GM12801 (cell line): ENCODE measurements around the gene MT1E.

Experiments used
- TF ChIP-seq, protein P1 (sequence below): IDR thresholded peaks from one replicate; pipeline ENCODE4 v1.5.1; 2011; ENCODE audit warnings: control low read depth; ENCODE audit not compliant: insufficient read length; ENCODE audit errors: extremely low read depth

MT1E gene

DNA sequence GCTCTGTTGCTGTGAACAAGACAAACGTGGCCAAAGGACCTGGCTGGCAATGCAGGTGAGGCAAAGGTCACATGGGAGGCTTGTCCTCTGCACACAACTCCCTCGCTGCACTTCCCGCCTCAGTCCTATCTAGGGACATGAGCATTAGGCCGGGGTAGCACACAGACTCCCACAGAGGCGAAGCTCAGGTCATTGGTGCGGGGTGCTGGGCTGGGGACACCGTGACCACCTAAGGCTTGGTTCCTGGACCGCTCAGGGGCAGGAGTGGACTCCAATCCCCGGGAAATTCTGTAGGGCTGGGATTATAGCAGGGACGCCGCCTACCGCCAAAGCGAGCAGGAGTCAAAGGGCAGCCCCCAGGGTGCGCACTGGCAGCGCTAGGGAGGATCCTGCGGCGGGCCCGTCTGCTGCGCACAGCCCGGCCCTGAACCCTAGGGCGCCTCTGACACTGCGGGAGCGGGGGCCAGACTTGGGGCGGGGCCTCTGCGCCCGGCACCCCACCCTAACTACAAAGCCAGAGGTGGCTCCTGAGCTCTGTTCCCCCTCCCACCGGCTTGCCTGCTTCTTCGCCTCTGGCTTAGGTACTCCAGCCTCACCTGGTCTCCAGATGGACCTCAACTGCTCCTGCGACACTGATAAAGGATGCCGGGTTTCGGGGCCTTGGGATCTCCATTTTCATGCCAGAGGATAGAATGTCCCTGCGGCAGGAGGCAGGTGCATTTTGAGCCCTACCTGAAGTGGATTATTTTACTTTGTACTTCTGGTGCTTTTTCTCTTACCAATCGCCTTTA is 22.3 kb downstream of the MT1E start:
- TF ChIP-seq, protein P1, sequence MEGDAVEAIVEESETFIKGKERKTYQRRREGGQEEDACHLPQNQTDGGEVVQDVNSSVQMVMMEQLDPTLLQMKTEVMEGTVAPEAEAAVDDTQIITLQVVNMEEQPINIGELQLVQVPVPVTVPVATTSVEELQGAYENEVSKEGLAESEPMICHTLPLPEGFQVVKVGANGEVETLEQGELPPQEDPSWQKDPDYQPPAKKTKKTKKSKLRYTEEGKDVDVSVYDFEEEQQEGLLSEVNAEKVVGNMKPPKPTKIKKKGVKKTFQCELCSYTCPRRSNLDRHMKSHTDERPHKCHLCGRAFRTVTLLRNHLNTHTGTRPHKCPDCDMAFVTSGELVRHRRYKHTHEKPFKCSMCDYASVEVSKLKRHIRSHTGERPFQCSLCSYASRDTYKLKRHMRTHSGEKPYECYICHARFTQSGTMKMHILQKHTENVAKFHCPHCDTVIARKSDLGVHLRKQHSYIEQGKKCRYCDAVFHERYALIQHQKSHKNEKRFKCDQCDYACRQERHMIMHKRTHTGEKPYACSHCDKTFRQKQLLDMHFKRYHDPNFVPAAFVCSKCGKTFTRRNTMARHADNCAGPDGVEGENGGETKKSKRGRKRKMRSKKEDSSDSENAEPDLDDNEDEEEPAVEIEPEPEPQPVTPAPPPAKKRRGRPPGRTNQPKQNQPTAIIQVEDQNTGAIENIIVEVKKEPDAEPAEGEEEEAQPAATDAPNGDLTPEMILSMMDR, result no peak

DNA sequence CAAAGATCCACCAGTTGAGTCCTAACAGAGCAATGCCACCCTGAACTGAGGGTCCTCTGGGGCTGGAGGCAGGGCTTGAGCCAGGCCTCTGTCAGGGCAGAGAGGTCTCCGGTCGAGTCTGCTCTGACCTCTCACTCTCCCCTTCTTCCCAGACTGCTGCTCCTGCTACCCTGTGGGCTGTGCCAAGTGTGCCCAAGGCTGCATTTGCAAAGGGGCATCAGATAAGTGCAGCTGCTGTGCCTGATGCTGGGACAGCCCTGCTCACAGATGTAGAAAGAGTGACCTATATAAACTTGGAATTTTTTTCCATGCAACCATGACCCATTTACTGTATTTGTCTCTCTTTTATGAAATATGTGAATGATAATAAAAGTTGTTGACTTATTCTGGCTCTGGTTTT is 23.7 kb downstream of the MT1E start:
- TF ChIP-seq, protein P1, result no peak

DNA sequence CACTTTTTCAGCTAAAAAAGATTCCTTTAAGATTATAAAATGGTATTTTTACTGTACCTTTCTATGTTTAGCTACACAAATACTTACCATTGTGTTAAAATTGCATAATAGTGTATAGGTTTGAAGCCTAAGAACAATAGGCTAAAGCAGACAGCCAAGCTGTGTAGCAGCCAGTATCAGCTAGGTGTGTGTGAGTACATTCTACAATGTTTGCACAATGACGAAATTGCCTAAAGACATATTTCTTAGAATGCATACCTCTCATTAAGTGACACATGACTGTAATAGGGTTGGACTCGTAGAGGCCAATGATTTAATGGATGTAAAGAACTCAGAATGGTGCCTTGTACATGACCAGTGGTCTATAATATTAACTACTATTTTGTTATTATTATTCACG is 24.2 kb downstream of the MT1E start:
- TF ChIP-seq, protein P1, result no peak

DNA sequence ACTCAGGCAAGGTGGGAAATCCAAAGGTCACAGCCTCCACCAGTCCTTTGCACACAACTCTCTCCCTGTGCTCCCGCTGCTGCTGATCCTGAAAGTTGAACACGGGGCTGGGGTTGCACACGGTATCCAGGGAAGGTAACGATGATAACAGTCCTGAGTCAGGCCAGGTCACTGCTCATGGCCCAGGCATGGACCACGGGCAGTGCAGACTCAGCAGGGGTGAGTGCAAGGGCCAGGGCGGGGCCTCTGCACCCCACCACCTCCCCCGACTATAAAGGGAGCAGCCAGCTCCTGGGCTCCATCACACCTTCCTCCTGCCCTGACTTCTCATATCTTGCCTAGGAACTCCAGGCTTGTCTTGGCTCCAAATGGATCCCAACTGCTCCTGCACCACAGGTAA is 26.0 kb downstream of the MT1E start, which contains the start of gene MT1B:
MT1B (plus strand) TSS at position 301 of the 400 bp plus-strand sequence; CDS start at position 369, 68 bp downstream.
- TF ChIP-seq, protein P1, result no peak

DNA sequence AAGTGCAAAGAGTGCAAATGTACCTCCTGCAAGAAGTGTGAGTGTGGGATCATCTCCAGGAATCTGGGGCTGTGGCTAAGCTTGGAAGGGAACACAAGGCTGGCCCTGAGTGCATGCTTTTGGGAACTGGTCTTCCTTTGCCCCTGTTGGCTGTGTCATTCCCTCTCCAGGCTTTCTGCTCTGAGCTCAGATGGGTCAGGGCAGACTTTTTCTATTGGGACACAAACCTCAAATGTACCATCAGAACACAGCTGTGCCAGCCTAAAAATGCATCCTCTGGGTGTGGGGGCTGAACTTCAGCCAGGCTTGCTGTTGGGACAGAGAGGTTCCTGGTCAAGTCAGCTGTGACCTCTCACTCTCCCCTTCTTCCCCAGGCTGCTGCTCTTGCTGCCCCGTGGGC is 27.0 kb downstream of the MT1E start:
- TF ChIP-seq, protein P1, result no peak

DNA sequence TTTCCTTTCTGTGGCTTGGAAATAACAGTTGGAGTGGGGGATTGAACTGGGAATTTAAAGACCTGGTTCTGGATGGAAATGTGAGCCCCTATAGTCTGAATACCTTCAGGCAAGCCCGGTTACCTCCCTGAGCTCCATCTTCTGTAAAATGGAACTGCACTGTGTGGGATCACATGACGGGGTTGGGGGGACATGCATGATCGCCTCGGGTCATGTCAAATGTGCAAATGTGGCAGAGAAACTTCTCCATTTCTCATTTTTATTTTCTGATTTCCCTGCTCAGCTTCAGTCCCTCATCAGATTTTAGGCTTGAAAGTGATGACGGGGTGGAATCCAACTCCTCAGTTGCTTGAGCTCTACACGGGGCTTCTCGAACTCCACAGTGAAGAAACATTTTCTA is 27.6 kb downstream of the MT1E start:
- TF ChIP-seq, protein P1, result no peak

DNA sequence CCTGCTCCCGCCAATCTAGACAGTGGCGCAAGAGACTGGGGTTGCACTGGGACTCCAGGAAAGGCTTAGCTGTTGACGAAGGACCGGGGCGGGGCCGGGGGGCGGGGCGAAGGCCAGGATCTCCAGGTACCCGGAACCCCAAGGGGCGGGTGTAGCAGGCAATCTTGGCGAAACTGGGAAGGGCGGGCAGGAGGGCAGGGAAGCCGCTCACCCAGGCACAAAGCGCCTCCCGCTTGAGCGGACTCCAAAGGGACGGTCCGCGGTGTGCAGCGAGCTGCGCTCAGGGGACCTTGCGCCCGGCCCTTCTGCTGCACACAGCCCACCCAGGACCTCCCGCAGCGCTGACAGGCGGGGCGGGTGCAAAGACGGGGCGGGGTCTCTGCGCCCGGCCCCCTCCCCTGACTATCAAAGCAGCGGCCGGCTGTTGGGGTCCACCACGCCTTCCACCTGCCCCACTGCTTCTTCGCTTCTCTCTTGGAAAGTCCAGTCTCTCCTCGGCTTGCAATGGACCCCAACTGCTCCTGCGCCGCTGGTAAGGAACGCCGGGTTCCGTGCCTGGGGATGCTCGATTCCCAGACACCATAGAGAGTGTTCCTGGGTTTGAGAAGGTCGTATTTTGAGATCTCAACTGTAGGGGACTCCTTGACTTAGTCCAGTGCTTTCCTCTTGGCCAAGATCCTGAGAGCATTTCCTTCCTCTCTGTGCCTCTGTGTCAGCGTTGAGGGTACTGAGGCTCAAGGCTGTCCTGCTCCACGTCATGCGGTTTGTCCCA is 32.2 kb downstream of the MT1E start, which contains the start of gene MT1F:
MT1F (plus strand) TSS at position 405 of the 772 bp plus-strand sequence; CDS start at position 505, 100 bp downstream.
- TF ChIP-seq, protein P1, result no peak
